ENCODE data around the gene STRAP.

- TF ChIP-seq EZH2 (IDR thresholded peaks at IDR 0.05; ENCODE audit: borderline replicate concordance, low read depth, low read length, severe bottlenecking): no peak
- TF ChIP-seq CTCF (IDR thresholded peaks at IDR 0.05; ENCODE audit: extremely low read depth in 1 of 2, insufficient read depth in 1 of 2, low read depth in 1 of 2, low read length in 2 of 2): no peak
- TF ChIP-seq POLR2A (IDR thresholded peaks at IDR 0.05; ENCODE audit: low read depth, low read length): no peak
- TF ChIP-seq JUN (IDR thresholded peaks at IDR 0.05; ENCODE audit: borderline replicate concordance, insufficient read depth, insufficient read length, low read depth): no peak
- TF ChIP-seq POLR2AphosphoS5 (IDR thresholded peaks at IDR 0.05; ENCODE audit: insufficient read depth, low read depth, low read length): no peak
- TF ChIP-seq MAX (IDR thresholded peaks at IDR 0.05; ENCODE audit: insufficient read depth, insufficient read length): no peak
Measured at GRCh38 chr12:15879413-15879812, 2.8 kb upstream of the STRAP start.

Data from endothelial cell of umbilical vein (primary cell).